IPS-18c (cell line): ENCODE results near the gene LSM10.

Experiments used
- H3K4me3 ChIP-seq: 2 replicates; pipeline ENCODE4 v1.7.0; 2013; ENCODE audit warnings: low read depth, mild to moderate bottlenecking, low read length, moderate library complexity; ENCODE audit not compliant: insufficient read depth
- H3K9me3 ChIP-seq: one replicate; pipeline ENCODE4 v1.6.1; 2013; ENCODE audit warnings: mild to moderate bottlenecking, low read length, moderate library complexity; ENCODE audit not compliant: control insufficient read depth, insufficient read depth

The LSM10 gene

DNA sequence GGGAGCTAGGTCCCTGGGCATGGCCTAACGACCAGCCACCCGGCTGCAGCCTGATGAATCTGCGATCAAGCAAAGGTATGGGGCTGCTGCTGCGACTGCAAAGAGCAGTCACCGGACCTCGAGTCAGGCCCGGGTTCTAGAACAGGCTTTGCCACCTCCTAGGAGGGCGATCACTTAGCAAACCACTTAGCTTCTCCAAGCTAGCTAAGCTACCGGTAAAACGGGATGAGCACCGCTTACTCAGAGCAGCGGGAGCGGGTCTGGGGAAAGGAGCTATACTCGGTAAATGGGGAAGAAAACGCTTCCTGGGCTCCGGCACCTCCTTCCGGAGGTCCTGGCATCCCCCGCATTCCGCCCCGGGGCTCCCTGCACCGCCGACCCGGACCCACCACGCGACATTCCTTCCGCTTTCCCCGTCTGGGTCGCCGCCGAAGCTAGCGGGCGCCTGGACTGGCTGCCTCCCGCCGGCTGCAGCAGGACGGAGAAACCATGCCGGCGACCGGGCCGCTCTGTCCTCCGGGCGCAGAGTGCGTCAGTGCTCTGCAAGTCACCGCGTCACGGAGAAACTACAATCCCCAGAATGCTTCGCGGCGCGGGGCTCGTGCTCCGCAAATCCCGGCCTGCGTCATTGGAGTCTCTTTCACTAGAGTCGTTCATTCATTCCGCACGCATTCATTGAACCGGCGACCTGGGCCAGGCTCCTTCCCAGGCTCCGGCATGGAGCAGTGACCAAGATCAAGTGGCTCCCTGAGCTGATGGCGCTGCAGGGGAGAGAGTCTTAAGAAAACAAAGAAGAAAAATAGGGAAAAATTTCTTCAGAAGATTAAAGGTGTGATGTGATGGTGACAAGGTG, at the start of gene LSM10:
Gene LSM10 (minus strand): TSS at position 531 of the 853 bp plus-strand sequence. CDS start 3,779 bp downstream, outside the sequence.
- Histone ChIP-seq H3K4me3 (peak within 1 kb of the TSS; percentile 86), H3K9me3 (no peaks in the 10 kb centered on the region)

DNA sequence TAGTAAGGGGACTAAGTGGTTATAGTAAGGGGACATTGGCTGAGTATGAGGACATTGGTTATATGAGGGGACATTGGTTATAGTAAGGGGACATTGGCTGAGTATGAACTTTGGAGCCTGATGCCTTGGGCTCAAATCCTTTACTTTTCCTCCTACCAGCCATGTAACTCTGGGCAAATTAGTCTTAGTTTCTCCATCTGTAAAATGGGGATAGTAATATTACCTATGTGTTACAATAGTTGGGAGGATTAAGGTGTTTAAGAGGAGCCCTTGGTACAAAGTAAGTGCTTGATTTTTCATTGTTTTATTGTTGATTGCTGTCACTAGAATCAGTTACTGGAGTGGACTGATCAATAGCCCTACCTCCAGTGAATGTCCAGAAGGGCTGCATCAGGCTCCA, 49.7 kb upstream of the LSM10 start:
- H3K4me3 ChIP-seq: no peak overlapping the region
- H3K9me3 ChIP-seq: no peaks in the 10 kb centered on the region

DNA sequence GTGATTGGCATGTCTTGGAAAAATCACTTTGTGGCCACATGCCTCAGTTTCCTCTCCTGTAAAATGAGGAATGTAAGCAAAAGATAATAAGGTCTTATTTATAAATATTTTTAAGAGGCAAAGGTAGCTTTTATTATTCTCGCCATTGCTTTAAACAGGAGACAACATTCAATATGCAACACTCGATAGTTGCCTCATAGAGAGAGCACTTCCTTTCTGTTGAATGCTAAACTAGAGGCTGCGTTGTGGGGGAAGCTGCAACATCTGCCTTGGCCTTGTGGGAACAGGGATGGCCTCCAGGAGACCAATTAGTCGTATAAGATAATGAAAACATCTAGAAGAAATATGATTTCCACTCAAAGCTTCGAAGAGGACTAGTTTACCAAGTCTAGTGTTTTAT, 49.0 kb upstream of the LSM10 start:
- Histone ChIP-seq H3K9me3 (no peaks in the 10 kb centered on the region), H3K4me3 (no peak overlapping the region)

DNA sequence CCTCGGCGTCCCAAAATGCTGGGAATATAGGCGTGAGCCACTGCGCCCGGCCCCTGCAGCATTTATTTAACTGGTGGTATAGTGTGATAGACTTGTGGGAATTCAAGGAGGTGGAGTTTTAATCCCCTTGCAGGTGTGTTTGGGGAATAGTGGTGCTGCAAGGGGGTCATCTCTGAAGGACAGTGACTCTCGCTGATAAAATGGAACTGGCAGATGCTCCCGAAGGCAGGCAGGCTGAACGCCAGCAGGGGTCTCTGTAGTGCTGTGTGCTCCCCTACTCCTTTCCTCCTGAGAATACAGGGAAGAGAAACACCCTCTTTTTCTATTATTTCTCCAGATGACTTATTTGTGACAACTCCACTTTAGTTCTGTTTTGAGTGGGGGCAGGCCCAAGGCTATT, 48.6 kb upstream of the LSM10 start:
- H3K4me3 ChIP-seq: no peak overlapping the region
- no peaks in the 10 kb centered on the region for H3K9me3 ChIP-seq

DNA sequence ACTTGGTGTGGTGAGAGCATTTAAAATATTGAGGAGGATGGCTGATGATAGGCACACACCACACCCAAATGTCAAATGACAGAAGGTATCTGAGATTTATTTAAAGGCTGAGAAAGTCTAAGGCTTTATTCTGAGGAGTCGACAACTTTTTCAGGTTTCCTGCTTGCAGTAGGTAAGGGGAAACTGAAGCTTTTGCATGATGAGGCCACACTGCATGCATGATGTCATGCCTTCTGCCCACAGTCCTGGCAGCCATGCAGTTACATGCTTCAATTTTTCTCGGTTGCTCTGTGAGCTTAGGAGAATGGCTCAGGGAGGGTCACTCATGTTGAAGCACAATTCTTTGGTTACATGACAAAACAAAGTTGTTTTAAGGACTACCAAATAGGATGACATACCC, 45.6 kb upstream of the LSM10 start:
- Histone ChIP-seq H3K4me3 (no peak overlapping the region), H3K9me3 (no peaks in the 10 kb centered on the region)

DNA sequence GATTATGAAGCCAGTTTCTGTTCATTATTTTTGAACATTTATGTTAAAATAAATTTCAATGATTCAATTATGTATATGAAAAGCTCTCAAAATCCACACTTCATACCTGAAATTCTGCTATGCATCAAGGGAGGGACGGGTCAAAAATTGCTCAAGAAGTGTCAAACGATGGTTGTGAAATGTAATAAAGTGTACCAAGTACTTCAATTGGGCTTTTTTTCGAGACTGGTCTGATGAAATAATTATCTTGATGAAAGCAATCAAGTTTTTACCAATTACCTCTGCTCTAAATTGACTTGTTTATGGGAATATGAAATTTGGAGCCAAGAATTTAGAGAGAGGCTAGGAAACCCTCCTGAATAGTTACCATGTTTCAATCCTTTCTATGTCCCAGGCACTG, 44.6 kb upstream of the LSM10 start:
- Histone ChIP-seq H3K4me3 (no peak overlapping the region), H3K9me3 (no peaks in the 10 kb centered on the region)

DNA sequence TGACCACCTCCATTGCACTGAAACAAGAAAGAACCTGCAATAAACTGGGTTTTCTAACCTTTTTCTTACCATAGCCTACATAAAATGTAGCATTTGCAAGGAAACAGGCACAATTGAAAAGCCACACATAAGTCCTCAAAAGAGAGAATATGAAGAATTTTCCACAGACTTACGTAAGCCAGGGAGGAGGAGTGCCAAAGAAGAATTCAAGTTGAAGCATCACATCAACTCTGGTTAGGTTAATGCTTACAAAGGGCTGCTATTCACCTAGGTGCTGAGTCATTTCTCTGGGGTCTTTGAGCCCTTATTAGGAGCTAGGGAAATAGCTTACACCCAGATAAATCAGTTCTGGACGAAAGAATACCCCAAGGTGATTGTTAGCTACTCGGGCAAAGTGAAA, 42.9 kb upstream of the LSM10 start:
- H3K4me3 ChIP-seq: no peak overlapping the region
- no peaks in the 10 kb centered on the region for H3K9me3 ChIP-seq

DNA sequence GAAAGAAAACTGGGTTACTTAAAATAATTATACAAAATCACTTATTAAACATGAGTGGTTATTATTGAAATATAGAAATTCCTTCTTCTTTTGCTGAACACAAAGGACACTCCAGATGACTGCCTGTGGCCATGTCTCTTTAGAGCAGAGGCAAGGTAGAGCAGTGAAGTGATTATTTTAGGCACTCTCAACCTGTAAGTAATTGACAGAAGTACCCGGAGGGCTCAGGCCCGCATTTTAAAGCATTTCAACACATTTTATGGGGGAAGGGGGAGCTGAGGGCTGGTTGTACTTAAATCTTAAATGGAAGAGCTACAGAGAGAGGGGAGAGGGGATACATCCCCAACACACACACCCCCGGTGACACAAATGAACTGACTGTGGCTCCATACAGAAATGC, 42.3 kb upstream of the LSM10 start:
- H3K9me3 ChIP-seq: no peaks in the 10 kb centered on the region
- no peak overlapping the region for H3K4me3 ChIP-seq

DNA sequence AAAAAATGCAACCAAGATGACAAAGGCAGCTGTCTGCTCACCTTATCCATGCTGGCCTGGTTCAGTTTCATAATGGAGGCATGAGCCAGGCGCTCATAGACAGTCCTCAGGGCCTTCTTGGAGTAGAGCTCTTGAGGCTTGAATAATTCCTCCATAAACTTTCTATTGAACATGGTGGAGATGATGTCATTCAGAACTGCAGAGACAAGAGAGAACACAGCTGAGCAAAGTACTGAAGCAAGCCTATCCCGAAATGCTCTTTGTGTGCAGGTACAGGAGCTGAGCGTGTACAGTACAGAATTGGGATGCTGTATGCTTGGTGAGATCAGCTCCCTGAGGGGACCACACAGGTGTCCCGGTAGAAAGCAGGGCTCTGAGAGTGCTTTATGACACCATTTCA, 41.0 kb upstream of the LSM10 start:
- no peak overlapping the region for H3K4me3 ChIP-seq
- H3K9me3 ChIP-seq: no peaks in the 10 kb centered on the region

DNA sequence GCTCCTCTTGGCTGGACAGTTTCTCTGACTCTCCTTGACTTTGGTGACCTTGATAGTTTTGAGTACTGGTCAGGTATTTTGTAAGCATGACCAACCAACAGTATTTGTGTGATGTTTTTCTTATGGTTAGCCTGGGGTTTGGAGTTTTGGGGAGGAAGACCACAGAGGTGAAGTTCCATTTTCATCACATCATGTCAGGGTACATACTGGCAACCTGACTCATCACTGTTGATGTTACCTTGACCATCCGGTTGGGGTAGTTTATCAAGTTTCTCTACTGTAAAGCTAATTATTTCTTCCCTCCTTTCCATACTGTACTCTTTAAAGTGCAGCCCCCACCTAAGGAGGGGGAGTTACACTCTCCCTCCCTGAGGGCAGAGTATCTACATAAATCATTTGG, 39.1 kb upstream of the LSM10 start:
- Histone ChIP-seq H3K4me3 (no peak overlapping the region), H3K9me3 (no peaks in the 10 kb centered on the region)

DNA sequence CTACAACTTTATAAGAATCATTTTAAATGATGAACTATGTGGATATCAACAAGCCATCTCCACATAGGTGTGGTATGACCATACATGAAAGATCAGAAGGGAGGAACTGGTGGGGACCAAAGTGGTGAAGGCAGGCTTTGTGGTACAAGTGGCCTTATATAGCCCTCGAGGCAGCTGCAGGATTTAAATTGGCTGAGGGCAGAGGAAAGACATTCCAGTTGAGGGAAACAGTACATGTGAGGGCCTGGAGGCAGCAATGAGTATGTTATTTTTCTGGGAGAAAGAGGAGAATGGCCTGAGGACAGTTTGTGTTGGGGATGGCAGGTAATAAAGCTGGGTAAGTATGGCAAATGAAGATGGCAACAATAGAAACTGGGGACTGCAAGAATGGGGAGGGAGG, 35.4 kb upstream of the LSM10 start:
- no peak overlapping the region for H3K4me3 ChIP-seq
- H3K9me3 ChIP-seq: no peaks in the 10 kb centered on the region

DNA sequence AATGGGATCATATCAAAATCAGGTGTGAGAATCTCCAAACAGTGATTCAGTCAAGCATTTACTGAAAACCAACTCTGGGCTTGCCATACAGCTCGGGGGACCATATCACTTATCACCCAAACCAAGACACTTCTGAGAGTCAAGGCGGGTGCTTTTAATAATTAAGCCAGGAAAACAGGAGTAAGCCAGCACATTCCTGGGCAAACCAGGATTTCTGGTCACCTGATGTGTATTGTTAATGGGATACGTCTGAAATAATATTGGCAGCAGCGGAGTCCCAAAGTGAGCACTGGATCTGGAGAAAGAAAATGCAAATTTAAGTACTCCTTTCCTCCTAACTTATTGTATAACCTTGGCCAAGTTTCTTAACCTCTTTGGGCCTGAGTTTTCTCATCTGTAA, 34.9 kb upstream of the LSM10 start:
- no peaks in the 10 kb centered on the region for H3K9me3 ChIP-seq
- H3K4me3 ChIP-seq: no peak overlapping the region

DNA sequence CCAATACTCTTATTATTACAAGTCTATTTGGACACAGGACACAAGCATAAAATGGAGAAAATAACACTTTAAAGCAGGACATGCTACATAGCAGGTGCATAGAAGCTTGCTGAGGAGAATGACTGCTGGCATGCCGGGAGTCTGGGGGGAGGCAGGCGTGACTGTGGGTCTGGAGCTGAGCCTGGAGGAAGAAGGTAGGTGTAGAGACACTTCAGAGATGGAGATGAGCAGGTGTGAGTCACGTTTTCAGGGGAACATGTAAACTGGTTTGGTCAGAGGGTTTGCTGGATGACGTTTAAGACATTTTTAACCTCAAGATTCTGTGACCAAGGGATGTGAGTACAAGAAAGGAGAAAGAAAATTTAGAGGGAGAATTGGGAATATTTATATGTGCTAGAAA, 28.1 kb upstream of the LSM10 start:
- Histone ChIP-seq H3K4me3 (no peak overlapping the region), H3K9me3 (no peaks in the 10 kb centered on the region)

DNA sequence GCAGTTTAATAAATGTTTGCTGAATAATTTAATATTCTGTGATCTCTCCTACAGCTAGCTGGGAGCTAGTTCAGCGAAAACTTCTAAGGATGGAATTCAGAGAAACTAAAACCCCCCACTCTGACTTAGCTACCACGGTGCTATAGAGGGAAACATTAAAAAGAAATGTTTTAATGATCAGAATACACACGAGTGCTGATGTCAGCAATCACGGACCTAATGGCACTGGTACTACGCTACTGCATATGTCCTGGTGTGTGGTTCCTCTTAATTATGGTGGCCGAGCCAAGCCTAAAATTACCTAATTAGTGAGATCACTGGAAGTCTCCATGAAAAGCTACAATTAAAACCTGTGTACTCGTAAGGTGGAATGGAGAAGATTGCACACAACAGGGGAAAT, 23.9 kb upstream of the LSM10 start:
- Histone ChIP-seq H3K4me3 (no peak overlapping the region), H3K9me3 (no peaks in the 10 kb centered on the region)

DNA sequence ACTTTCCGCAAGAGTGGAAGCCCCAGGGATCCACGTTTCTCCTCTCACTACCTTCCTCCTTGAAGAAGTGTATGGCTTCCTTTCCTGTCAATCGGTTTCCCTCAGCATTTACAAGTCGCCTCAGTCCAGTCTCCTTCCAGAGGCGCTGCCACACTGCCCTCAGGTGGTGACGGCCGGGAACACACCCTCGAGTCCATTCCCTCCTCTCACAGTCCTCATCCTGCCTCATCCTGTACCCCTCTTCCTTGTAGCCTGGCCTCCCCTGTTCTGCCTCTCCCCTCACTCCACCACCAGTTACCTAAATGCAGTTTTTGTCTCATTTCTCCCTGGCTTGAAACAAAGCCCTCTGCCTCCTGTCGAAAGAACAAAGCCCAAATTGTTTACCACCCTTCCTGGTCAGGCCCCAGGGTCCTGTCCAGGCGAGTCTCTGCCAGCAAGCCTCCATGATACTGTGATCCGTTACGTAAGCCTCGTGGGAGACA, 23.2 kb upstream of the LSM10 start:
- no peak overlapping the region for H3K4me3 ChIP-seq
- no peaks in the 10 kb centered on the region for H3K9me3 ChIP-seq

DNA sequence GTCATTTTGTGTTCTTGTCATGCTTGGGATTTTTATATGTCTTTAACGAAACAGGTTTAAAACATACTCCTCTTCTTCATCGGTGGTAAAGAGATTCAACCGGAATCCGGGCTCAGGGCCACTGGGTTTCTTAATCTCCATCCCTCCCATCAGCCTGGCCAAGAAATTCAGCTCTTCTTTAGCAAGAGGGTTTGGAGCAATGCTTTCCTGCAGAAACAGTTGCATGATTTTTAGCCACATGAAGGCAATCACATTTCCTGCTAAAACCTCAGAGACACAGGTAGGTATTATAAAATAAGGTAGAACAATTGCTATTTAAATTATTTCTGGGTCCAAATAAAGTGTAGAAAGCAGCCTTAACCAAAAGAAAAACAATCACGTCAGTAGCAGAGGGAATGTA, 22.7 kb upstream of the LSM10 start:
- H3K4me3 ChIP-seq: no peak overlapping the region
- no peaks in the 10 kb centered on the region for H3K9me3 ChIP-seq

DNA sequence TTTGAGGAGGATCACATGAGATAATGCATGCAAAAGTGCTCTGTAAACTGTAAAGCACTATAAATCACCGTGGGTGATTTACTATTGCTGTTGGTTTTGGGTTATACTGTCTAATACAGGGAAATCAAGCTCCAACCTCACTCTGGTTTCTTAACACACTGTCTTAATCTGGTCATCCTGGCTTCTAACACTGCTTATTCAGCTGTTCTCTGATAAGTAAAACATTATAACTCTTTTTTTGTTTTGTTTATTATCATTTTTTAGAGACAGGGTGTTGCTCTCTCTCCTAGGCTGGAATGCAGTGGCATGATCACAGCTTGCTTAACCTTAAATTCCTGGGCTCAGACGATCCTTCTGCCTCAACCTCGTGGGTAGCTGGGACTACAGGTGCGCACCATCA, 21.9 kb upstream of the LSM10 start:
- Histone ChIP-seq H3K4me3 (no peak overlapping the region), H3K9me3 (no peaks in the 10 kb centered on the region)

DNA sequence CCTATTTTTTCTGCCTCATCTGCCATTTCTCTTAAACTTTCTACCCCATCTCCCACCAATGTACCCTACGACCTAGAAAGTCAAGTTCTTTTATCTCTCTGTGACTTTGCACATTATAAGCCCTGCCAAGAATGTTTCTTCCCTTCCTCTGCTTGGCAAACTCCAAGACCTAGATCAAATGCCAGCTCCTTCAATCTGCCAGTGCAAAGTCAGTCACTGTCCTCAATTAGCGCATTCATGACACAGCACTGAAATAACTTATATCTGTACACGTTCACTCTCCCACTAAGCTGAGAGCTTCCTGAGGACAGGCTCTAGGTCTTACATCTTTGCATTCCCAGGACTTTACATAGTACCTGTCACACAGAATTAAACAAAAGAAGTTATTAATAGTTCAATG, 21.4 kb upstream of the LSM10 start:
- Histone ChIP-seq H3K9me3 (no peaks in the 10 kb centered on the region), H3K4me3 (no peak overlapping the region)

DNA sequence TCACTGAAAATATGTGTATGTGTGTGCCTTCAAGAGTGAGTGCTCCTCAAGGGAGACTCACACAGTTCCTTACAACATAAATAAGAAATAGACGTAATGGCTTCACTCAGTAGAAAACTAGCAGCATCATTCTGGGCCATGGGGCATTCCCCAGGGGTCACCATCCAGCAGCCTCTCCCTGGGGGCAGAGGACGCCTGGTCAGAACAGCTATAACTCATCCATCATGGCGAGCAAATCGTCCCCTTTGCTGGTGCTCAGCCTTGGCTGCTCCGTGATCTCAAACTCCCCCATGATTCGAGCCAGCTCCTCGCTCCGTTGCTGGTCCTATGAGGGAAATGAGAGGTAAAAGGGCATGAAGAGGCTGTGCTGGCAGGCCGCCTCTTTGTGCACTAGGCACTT, 20.2 kb upstream of the LSM10 start:
- H3K9me3 ChIP-seq: no peaks in the 10 kb centered on the region
- no peak overlapping the region for H3K4me3 ChIP-seq
